GM12874 (cell line): ENCODE data around the gene TRAPPC4.

Experiments used
- CTCF ChIP-seq: IDR thresholded peaks from 2 replicates; pipeline ENCODE4 v1.5.1; 2011; ENCODE audit warnings: low read depth, mild to moderate bottlenecking, control low read depth, low read length, moderate library complexity; ENCODE audit not compliant: insufficient read depth

The TRAPPC4 gene

DNA sequence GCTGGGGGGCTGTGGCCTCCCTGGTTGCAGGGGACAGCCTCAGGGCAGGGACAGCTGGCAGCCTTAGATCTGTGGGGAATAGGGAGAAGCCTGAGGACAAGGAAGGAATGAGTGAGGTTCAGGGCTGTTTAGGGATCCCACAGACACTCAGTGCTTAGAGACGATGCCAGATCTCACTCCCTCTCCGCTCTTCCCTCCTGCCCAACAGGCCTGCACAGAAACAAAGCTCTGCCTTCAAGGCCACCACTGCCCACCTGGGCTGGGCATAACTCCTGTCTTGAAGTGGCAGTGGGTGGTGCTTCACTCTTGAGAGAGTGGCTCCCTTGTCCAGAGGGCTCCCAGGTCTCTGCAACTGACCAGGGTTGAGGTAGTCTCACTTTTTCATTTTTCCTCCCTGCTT lies 33.7 kb upstream of the TRAPPC4 start:
- TF ChIP-seq CTCF: no peak

DNA sequence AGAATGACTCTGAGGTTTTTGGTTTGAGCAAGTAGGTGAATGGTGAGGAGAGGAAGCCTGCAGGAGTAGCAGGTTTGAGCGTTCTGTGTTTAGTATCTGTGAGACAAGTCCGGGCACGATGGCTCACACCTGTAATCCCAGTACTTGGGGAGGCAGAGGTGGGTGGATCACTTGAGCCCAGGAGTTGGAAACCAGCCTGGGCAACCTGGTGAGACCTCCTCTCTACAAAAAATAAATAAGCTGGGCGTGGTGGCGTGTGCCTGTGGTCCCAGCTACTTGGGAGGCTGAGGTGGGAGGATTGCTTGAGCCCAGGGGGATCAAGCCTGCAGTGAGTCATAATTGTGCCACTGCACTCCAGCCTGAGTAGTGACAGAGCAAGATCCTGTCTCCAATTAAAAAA lies 30.3 kb upstream of the TRAPPC4 start:
- no peak for TF ChIP-seq CTCF

GRCh38 chr11:118996926-118997626 lies 21.5 kb upstream of the TRAPPC4 start:
- peak; percentile 53; the same call in 1 of the 2 replicates for TF ChIP-seq CTCF

GRCh38 chr11:118997627-118998387 lies 20.8 kb upstream of the TRAPPC4 start, which contains the start of gene CENATAC:
Gene CENATAC, plus strand, starts transcription at chr11:118998138. Its CDS starts 60 bp downstream, at chr11:118998198.
- TF ChIP-seq CTCF: no peak

DNA sequence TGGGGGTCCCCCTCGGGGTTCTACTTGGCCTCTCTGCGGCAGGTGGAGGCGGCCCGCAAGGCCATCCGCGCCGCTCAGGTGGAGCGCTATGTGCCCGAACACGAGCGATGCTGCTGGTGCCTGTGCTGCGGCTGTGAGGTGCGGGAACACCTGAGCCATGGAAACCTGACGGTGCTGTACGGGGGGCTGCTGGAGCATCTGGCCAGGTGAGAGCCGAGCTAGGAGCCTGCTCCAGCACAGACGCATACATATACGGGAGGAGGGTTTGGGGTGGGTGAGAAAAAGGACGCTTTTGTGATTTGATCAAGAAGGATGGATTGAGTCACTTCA lies 20.2 kb upstream of the TRAPPC4 start:
- TF ChIP-seq CTCF: no peak

GRCh38 chr11:118998822-118999221 lies 19.7 kb upstream of the TRAPPC4 start:
- TF ChIP-seq CTCF: no peak

DNA sequence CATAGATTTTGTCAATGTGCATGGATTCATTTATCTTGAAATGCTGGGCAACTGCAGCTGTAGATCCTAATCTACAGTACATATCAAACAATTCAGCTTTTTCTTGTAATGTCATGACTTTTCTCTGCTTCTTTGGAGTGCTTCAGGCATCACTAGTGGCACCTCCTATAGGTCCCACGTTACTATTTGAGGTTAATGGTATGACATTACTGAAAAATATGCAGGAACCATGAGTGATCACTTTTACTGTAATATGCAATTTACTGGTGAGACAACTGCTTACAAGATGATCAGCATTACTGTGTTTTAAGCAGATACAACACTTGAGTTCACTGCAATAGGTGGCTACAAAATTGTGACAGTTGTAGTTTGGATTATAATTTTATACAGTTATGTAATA lies 17.7 kb upstream of the TRAPPC4 start:
- TF ChIP-seq CTCF: no peak
